ENCODE results near the gene PTGR2. TPM values are rescaled to one million over a fixed set of nuclear protein-coding genes. Genes with fewer than 3 reads are reported as not detected.

The PTGR2 gene
- total and polyA plus RNA-seq, 4 donors = 4.2 to 9.5 (median 7.9) TPM

DNA sequence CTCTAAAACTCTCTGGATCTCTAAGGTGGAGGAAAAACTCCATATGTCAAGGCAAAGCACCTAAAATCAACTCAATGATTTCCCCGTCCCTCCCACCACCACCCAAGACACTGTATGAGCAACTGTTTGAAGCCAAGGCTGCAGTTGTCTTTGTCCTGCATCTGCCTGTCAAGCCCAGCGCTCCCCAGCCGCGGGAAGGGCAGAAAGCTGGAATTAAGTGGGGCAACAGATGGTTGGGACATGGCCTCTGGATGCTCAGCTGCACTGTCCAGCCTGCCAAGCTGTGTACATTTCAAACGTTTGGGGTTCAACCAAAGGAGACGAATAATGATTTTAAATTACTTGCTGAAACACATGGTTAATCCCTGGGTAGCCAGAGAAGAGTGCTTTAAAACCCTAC, 42.2 kb upstream of the PTGR2 start:
- no peak overlapping the region for H3K4me3 ChIP-seq (ENCODE audit: low read depth in 1 of 3, low read length in 3 of 3)
- WGBS = 79% methylated on average over 6 of the region's 6 CpGs
- no peaks in the 10 kb centered on the region for H3K4me1 ChIP-seq (ENCODE audit: control insufficient read depth in 4 of 4, insufficient read depth in 4 of 4, low read length in 3 of 4)
- no peaks in the 10 kb centered on the region for H3K27me3 ChIP-seq (ENCODE audit: control insufficient read depth in 4 of 4, insufficient read depth in 4 of 4, low read length in 3 of 4)
- no peak overlapping the region for H3K27ac ChIP-seq (ENCODE audit: low read depth in 1 of 2, low read length in 2 of 2)
- TF ChIP-seq EGR1 (IDR thresholded peaks at IDR 0.05; ENCODE audit: low read depth in 2 of 2) (no peak), NR2F2 (IDR thresholded peaks at IDR 0.05) (no peak), FOXA1 (IDR thresholded peaks at IDR 0.05) (no peak), JUND (IDR thresholded peaks at IDR 0.05) (no peak), YY1 (IDR thresholded peaks at IDR 0.05) (no peak), RAD21 (IDR thresholded peaks at IDR 0.05) (no peak)
- no peaks in the 10 kb centered on the region for H3K9me3 ChIP-seq (ENCODE audit: control insufficient read depth in 4 of 4, low read length in 3 of 4)
- no peaks in the 10 kb centered on the region for H3K36me3 ChIP-seq (ENCODE audit: control insufficient read depth in 4 of 4, insufficient read depth in 3 of 4, low read depth in 1 of 4, low read length in 3 of 4)
- no peak for DNase-seq (ENCODE audit: low spot score)
- H3K9ac ChIP-seq (ENCODE audit: low read depth in 1 of 2, low read length in 2 of 2) = no peak overlapping the region

DNA sequence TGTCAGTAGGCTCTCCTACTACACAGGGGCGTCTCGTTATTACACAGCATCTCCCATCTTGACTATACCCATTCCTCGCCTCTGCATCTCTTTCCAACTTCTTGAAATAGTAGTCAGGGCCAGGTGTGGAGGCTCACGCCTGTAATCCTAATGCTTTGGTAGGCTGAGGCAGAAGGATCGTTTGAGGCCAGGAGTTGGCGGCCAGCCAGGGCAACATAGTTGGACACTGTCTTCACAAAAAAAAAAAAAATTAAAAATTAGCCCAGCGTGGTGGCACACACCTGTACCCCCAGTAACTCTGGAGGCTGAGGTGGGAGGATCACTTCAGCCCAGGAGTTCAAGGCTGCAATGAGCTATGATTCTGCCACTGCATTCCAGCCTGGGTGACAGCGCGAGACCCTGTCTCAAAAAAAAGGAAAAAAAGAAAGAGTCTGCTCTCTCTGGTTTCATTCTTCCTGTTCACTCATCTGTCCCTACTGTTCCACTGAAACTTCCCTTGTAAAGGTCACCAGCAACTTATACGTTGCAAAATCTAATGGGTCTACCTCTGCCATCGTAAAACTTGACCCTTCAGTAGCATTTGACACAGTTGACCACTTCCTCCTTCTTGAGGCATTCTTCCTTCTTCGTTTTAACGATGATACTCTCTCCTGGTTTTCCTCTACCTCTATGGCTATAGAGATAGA, 41.0 kb upstream of the PTGR2 start:
- no peaks in the 10 kb centered on the region for H3K27me3 ChIP-seq (ENCODE audit: control insufficient read depth in 4 of 4, insufficient read depth in 4 of 4, low read length in 3 of 4)
- no peaks in the 10 kb centered on the region for H3K9me3 ChIP-seq (ENCODE audit: control insufficient read depth in 4 of 4, low read length in 3 of 4)
- WGBS = 88% methylated on average over 13 of the region's 13 CpGs
- no peaks in the 10 kb centered on the region for H3K36me3 ChIP-seq (ENCODE audit: control insufficient read depth in 4 of 4, insufficient read depth in 3 of 4, low read depth in 1 of 4, low read length in 3 of 4)
- H3K27ac ChIP-seq (ENCODE audit: low read depth in 1 of 2, low read length in 2 of 2) = no peak overlapping the region
- no peaks in the 10 kb centered on the region for H3K4me1 ChIP-seq (ENCODE audit: control insufficient read depth in 4 of 4, insufficient read depth in 4 of 4, low read length in 3 of 4)
- no peak overlapping the region for H3K4me3 ChIP-seq (ENCODE audit: low read depth in 1 of 3, low read length in 3 of 3)
- H3K9ac ChIP-seq (ENCODE audit: low read depth in 1 of 2, low read length in 2 of 2) = no peak overlapping the region
- TF ChIP-seq, protein P1, sequence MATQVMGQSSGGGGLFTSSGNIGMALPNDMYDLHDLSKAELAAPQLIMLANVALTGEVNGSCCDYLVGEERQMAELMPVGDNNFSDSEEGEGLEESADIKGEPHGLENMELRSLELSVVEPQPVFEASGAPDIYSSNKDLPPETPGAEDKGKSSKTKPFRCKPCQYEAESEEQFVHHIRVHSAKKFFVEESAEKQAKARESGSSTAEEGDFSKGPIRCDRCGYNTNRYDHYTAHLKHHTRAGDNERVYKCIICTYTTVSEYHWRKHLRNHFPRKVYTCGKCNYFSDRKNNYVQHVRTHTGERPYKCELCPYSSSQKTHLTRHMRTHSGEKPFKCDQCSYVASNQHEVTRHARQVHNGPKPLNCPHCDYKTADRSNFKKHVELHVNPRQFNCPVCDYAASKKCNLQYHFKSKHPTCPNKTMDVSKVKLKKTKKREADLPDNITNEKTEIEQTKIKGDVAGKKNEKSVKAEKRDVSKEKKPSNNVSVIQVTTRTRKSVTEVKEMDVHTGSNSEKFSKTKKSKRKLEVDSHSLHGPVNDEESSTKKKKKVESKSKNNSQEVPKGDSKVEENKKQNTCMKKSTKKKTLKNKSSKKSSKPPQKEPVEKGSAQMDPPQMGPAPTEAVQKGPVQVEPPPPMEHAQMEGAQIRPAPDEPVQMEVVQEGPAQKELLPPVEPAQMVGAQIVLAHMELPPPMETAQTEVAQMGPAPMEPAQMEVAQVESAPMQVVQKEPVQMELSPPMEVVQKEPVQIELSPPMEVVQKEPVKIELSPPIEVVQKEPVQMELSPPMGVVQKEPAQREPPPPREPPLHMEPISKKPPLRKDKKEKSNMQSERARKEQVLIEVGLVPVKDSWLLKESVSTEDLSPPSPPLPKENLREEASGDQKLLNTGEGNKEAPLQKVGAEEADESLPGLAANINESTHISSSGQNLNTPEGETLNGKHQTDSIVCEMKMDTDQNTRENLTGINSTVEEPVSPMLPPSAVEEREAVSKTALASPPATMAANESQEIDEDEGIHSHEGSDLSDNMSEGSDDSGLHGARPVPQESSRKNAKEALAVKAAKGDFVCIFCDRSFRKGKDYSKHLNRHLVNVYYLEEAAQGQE (IDR thresholded peaks at IDR 0.05) = no peak
- TF ChIP-seq HNF4G (IDR thresholded peaks at IDR 0.05) = no peak
- no peak for DNase-seq (ENCODE audit: low spot score)

DNA sequence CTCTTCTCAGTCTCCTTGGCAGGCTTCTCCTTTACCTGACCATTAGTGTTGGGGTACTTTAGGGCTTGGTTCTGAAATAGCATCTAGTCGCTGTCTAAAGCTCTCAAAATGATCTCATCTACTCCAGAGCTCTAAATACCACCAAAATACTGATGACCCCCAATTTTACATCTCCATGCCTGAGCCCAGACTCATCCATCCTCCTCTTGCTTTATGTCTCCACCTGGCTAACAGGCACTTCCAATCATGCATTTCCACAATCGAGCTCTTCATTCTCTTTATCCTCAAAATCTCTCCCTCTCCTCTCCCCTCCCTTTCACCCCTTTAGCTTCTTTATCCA, 40.5 kb upstream of the PTGR2 start:
- Histone ChIP-seq H3K4me1 (ENCODE audit: control insufficient read depth in 4 of 4, insufficient read depth in 4 of 4, low read length in 3 of 4) (no peaks in the 10 kb centered on the region), H3K27ac (ENCODE audit: low read depth in 1 of 2, low read length in 2 of 2) (no peak overlapping the region), H3K27me3 (ENCODE audit: control insufficient read depth in 4 of 4, insufficient read depth in 4 of 4, low read length in 3 of 4) (no peaks in the 10 kb centered on the region), H3K36me3 (ENCODE audit: control insufficient read depth in 4 of 4, insufficient read depth in 3 of 4, low read depth in 1 of 4, low read length in 3 of 4) (no peaks in the 10 kb centered on the region), H3K4me3 (ENCODE audit: low read depth in 1 of 3, low read length in 3 of 3) (no peak overlapping the region), H3K9me3 (ENCODE audit: control insufficient read depth in 4 of 4, low read length in 3 of 4) (no peaks in the 10 kb centered on the region), H3K9ac (ENCODE audit: low read depth in 1 of 2, low read length in 2 of 2) (no peak overlapping the region)
- TF ChIP-seq, protein P2, sequence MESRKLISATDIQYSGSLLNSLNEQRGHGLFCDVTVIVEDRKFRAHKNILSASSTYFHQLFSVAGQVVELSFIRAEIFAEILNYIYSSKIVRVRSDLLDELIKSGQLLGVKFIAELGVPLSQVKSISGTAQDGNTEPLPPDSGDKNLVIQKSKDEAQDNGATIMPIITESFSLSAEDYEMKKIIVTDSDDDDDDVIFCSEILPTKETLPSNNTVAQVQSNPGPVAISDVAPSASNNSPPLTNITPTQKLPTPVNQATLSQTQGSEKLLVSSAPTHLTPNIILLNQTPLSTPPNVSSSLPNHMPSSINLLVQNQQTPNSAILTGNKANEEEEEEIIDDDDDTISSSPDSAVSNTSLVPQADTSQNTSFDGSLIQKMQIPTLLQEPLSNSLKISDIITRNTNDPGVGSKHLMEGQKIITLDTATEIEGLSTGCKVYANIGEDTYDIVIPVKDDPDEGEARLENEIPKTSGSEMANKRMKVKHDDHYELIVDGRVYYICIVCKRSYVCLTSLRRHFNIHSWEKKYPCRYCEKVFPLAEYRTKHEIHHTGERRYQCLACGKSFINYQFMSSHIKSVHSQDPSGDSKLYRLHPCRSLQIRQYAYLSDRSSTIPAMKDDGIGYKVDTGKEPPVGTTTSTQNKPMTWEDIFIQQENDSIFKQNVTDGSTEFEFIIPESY (IDR thresholded peaks at IDR 0.05) = no peak
- TF ChIP-seq NR2F2 (IDR thresholded peaks at IDR 0.05) (no peak), FOXA2 (IDR thresholded peaks at IDR 0.05) (no peak), EGR1 (IDR thresholded peaks at IDR 0.05; ENCODE audit: low read depth in 2 of 2) (no peak), SP1 (IDR thresholded peaks at IDR 0.05) (no peak), RXRA (IDR thresholded peaks at IDR 0.05) (no peak), RAD21 (IDR thresholded peaks at IDR 0.05) (no peak), FOXA1 (IDR thresholded peaks at IDR 0.05) (no peak)
- TF ChIP-seq, protein P1 (IDR thresholded peaks at IDR 0.05) = no peak
- DNase-seq (ENCODE audit: low spot score) = no peak
- 90% methylated on average over 2 of the region's 2 CpGs for WGBS
